Caco-2 (cell line): Measurements from ENCODE around the gene ALKBH3. TPM values are rescaled to one million over a fixed set of nuclear protein-coding genes. Genes with fewer than 3 reads are reported as not detected.

Source experiments
- BruUV-seq: library from RNA; stranded (reverse); fragments of 400-500 nt; replicated peaks from 2 replicates; lab custom pipeline; 2021; lab: Mats Ljungman, UMichigan
- CTCF ChIA-PET: fragments of 300-600 bp; sonication (Branson Sonifier 250); formaldehyde crosslinking; loops from one replicate; lab custom pipeline; 2022; ENCODE audit warnings: antibody characterized with exemption; lab: Charles Lee
- POLR2A ChIA-PET: fragments of 300-600 bp; sonication (Branson Sonifier 250); formaldehyde crosslinking; loops from one replicate; lab custom pipeline; 2022; ENCODE audit warnings: antibody characterized with exemption; lab: Charles Lee
- DNase-seq, 2 experiments: peaks; one replicate each; pipeline versions ENCODE4 v3.0.0 to v3.0.0-alpha.2; 2020 to 2022
- H3K27me3 ChIP-seq: replicated peaks from 2 replicates; pipeline ENCODE4 v1.6.0; 2011; ENCODE audit warnings: low read length; ENCODE audit not compliant: control insufficient read depth, insufficient read depth
- H3K36me3 ChIP-seq: 2 replicates; pipeline ENCODE4 v1.5.1; 2011; ENCODE audit warnings: low read length; ENCODE audit not compliant: control insufficient read depth, insufficient read depth
- H3K4me1 ChIP-seq: fragments of 250-450 bp; sonication (Bioruptor Pico); 2 replicates; pipeline ENCODE4 v1.5.1; 2020; ENCODE audit warnings: mild to moderate bottlenecking
- H3K4me3 ChIP-seq: 2 replicates; pipeline ENCODE4 v1.5.1; 2011; ENCODE audit warnings: low read depth, mild to moderate bottlenecking, control low read depth, low read length
- H3K9me3 ChIP-seq: fragments of 250-450 bp; sonication (Bioruptor Pico); 2 replicates; pipeline ENCODE4 v1.5.1; 2020; ENCODE audit warnings: mild to moderate bottlenecking, moderate library complexity
- H3K27ac Mint-ChIP-seq: one replicate; pipeline ENCODE4 v1.8.0; 2022; ENCODE audit warnings: mixed read lengths; ENCODE audit not compliant: unreplicated experiment
- H3K27me3 Mint-ChIP-seq: one replicate; pipeline ENCODE4 v1.8.0; 2022; ENCODE audit warnings: mixed read lengths; ENCODE audit not compliant: insufficient read depth, unreplicated experiment
- H3K36me3 Mint-ChIP-seq: one replicate; pipeline ENCODE4 v1.8.0; 2022; ENCODE audit warnings: mild to moderate bottlenecking, mixed read lengths; ENCODE audit not compliant: insufficient read depth, unreplicated experiment
- H3K4me1 Mint-ChIP-seq: one replicate; pipeline ENCODE4 v1.8.0; 2022; ENCODE audit warnings: low read depth, mixed read lengths; ENCODE audit not compliant: unreplicated experiment
- H3K4me3 Mint-ChIP-seq: one replicate; pipeline ENCODE4 v1.8.0; 2022; ENCODE audit warnings: mild to moderate bottlenecking, moderate library complexity, mixed read lengths; ENCODE audit not compliant: unreplicated experiment
- H3K9me3 Mint-ChIP-seq: one replicate; pipeline ENCODE4 v1.8.0; 2022; ENCODE audit warnings: mixed read lengths; ENCODE audit not compliant: unreplicated experiment
- CTCF ChIP-seq, 2 experiments: fragments of 200-600 bp in 1 of 2; IDR thresholded peaks; 1 replicate in 1 of 2; 2 replicates in 1 of 2; pipeline versions ENCODE4 v1.5.1 to v1.8.0; 2011 to 2022; ENCODE audit warnings: antibody characterized with exemption in 1 of 2, control low read depth in 1 of 2, inconsistent platforms in 1 of 2, low read depth in 1 of 2, low read length in 1 of 2, mild to moderate bottlenecking in 1 of 2, moderate library complexity in 1 of 2; ENCODE audit not compliant: insufficient read depth in 1 of 2, severe bottlenecking in 1 of 2, unreplicated experiment in 1 of 2
- intact Hi-C: fragments of 100-400 bp; cut with micrococcal nuclease; formaldehyde crosslinking; loops from one replicate; pipeline ENCODE4 v1.10.0; 2022; ENCODE audit not compliant: unreplicated experiment
- total RNA-seq: library from RNA; stranded (reverse); gene quantifications from 2 replicates; pipeline ENCODE4 v1.2.3, GENCODE V29; 2022

ALKBH3 gene
- total RNA-seq, 1 experiment from 2014 or later, result 42.4 TPM

GRCh38 chr11:43944761-43945311 is 64.2 kb downstream of the ALKBH3 start:
- POLR2A ChIA-PET, result no interaction called here
- peaks cover 12% of the 10 kb centered on the region for H3K4me1 Mint-ChIP-seq
- peak; percentile 87 for TF ChIP-seq CTCF (IDR thresholded peaks at IDR 0.05; ENCODE audit: insufficient read depth in 1 of 2, low read depth in 1 of 2, low read length in 1 of 2, severe bottlenecking in 1 of 2, unreplicated experiment in 1 of 2)
- H3K27me3 Mint-ChIP-seq, result peaks cover 24% of the 10 kb centered on the region
- BruUV-seq, result no TSS peak
- no peaks in the 10 kb centered on the region for H3K9me3 Mint-ChIP-seq
- H3K4me1 ChIP-seq, result peaks cover 8% of the 10 kb centered on the region
- DNase-seq, result peak; percentile 66 to 84
- no peaks in the 10 kb centered on the region for H3K9me3 ChIP-seq
- H3K4me3 ChIP-seq, result no peak overlapping the region
- H3K27ac Mint-ChIP-seq, result no peak overlapping the region
- peak overlapping the region; percentile 81 for H3K4me3 Mint-ChIP-seq
- intact Hi-C loops, result loop anchor here (1.0 kb wide), 1 partner anchor 55 kb away; no protein-coding TSS in a partner anchor
- CTCF ChIA-PET, result interaction anchor here (1.3 kb wide), 1 partner anchor 55 kb away, joined by 7 read pairs; no protein-coding TSS in a partner anchor
- H3K36me3 Mint-ChIP-seq, result peaks cover 12% of the 10 kb centered on the region
- H3K27me3 ChIP-seq, result peaks cover 11% of the 10 kb centered on the region
- H3K36me3 ChIP-seq, result no peaks in the 10 kb centered on the region

DNA sequence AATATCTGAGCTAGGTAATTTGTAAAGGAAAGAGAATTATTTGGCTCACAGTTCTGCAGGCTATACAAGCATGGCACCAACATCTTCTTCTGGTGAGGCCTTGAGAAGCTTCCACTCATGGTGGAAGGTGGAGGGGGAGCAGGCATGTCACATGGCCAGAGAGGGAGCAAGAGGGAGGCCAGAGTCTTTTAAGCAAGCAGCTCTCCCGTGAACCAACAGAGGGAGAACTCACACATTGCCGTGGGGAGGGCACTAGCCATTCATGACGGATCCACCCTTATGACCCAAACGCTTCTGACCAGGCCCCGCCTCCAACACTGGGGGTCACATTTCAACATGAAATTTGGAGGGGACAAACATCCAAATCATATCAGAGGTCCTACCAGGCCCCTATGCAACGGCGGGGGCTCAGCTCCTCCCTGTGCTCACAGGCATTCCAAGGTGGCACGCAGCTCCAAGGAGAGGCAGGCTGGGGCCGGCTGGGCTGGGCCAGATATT is 66.4 kb downstream of the ALKBH3 start:
- Mint-ChIP-seq H3K4me3 (no peak overlapping the region), H3K9me3 (no peaks in the 10 kb centered on the region), H3K27me3 (peaks cover 9% of the 10 kb centered on the region), H3K27ac (no peak overlapping the region), H3K36me3 (peaks cover 6% of the 10 kb centered on the region), H3K4me1 (peaks cover 6% of the 10 kb centered on the region)
- intact Hi-C loops, result loop anchor here (1.0 kb wide), 1 partner anchor 90 kb away; no protein-coding TSS in a partner anchor
- DNase-seq, result peak in 1 of 2 experiments; percentile 47
- no TSS peak for BruUV-seq
- peak; percentile 37 to 48 for TF ChIP-seq CTCF (IDR thresholded peaks at IDR 0.05; ENCODE audit: insufficient read depth in 1 of 2, low read depth in 1 of 2, low read length in 1 of 2, severe bottlenecking in 1 of 2, unreplicated experiment in 1 of 2)
- POLR2A ChIA-PET, result no interaction called here
- Histone ChIP-seq H3K9me3 (no peaks in the 10 kb centered on the region), H3K36me3 (no peaks in the 10 kb centered on the region), H3K27me3 (peaks cover 11% of the 10 kb centered on the region), H3K4me3 (no peak overlapping the region), H3K4me1 (peaks cover 8% of the 10 kb centered on the region)
- CTCF ChIA-PET, result interaction anchor here (1.0 to 1.4 kb wide), 4 partner anchors 10 to 57 kb away, joined by 3 to 7 read pairs (median 4); no protein-coding TSS in a partner anchor

- Mint-ChIP-seq H3K4me1 (peaks cover 12% of the 10 kb centered on the region), H3K9me3 (no peaks in the 10 kb centered on the region), H3K27ac (no peak overlapping the region), H3K36me3 (peaks cover 6% of the 10 kb centered on the region), H3K27me3 (peaks cover 9% of the 10 kb centered on the region), H3K4me3 (no peak overlapping the region)
- BruUV-seq, result no TSS peak
- no peak for DNase-seq
- H3K36me3 ChIP-seq, result no peaks in the 10 kb centered on the region
- TF ChIP-seq CTCF (IDR thresholded peaks at IDR 0.05; ENCODE audit: insufficient read depth in 1 of 2, low read depth in 1 of 2, low read length in 1 of 2, severe bottlenecking in 1 of 2, unreplicated experiment in 1 of 2), result no peak
- ChIA-PET CTCF (interaction anchor here (1.0 to 1.4 kb wide), 3 partner anchors 21 to 53 kb away, joined by 3 to 7 read pairs (median 3); no protein-coding TSS in a partner anchor), POLR2A (no interaction called here)
- intact Hi-C loops, result loop anchor here (1.0 kb wide), 1 partner anchor 89 kb away; no protein-coding TSS in a partner anchor
- H3K4me1 ChIP-seq, result peaks cover 8% of the 10 kb centered on the region
- H3K27me3 ChIP-seq, result peaks cover 11% of the 10 kb centered on the region
- H3K4me3 ChIP-seq, result no peak overlapping the region
- H3K9me3 ChIP-seq, result no peaks in the 10 kb centered on the region
These were observed 67.2 kb downstream of the ALKBH3 start for GRCh38 chr11:43947815-43948214.
